HG02943 (cell line): ENCODE results near the gene RAPGEF6.

Experiments
- ATAC-seq: cut with Tn5 transposase; IDR thresholded peaks from one replicate; pipeline ENCODE4 v1.9.1; 2021; ENCODE audit warnings: mild to moderate bottlenecking, low read depth, moderate library complexity; ENCODE audit not compliant: unreplicated experiment

RAPGEF6 gene

GRCh38 chr5:131377346-131377745 is 257.7 kb downstream of the RAPGEF6 start:
- no peak for ATAC-seq

GRCh38 chr5:131375351-131375750 is 259.7 kb downstream of the RAPGEF6 start:
- no peak for ATAC-seq
